AG09309 (cell line): Measurements from ENCODE around the gene FNDC3B.

Experiments
- DNase-seq: peaks from one replicate; pipeline ENCODE4 v3.0.0-alpha.2; 2010; ENCODE audit warnings: low read depth
- H3K4me3 ChIP-seq: 2 replicates; pipeline ENCODE4 v1.5.1; 2011; ENCODE audit warnings: mild to moderate bottlenecking, low read depth, low read length, moderate library complexity; ENCODE audit not compliant: control insufficient read depth
- TF ChIP-seq, protein P1 (sequence below): IDR thresholded peaks from 2 replicates; pipeline ENCODE4 v1.5.1; 2011; ENCODE audit warnings: mild to moderate bottlenecking, low read depth, low read length, inconsistent platforms; ENCODE audit not compliant: insufficient read depth, control insufficient read depth; ENCODE audit errors: missing control alignments

FNDC3B gene

GRCh38 chr3:172070802-172071201 lies 31.4 kb downstream of the FNDC3B start:
- no peak for DNase-seq
- H3K4me3 ChIP-seq: no peak overlapping the region
- TF ChIP-seq, protein P1, sequence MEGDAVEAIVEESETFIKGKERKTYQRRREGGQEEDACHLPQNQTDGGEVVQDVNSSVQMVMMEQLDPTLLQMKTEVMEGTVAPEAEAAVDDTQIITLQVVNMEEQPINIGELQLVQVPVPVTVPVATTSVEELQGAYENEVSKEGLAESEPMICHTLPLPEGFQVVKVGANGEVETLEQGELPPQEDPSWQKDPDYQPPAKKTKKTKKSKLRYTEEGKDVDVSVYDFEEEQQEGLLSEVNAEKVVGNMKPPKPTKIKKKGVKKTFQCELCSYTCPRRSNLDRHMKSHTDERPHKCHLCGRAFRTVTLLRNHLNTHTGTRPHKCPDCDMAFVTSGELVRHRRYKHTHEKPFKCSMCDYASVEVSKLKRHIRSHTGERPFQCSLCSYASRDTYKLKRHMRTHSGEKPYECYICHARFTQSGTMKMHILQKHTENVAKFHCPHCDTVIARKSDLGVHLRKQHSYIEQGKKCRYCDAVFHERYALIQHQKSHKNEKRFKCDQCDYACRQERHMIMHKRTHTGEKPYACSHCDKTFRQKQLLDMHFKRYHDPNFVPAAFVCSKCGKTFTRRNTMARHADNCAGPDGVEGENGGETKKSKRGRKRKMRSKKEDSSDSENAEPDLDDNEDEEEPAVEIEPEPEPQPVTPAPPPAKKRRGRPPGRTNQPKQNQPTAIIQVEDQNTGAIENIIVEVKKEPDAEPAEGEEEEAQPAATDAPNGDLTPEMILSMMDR: no peak

GRCh38 chr3:172071780-172072330 lies 32.5 kb downstream of the FNDC3B start:
- no peak for DNase-seq
- TF ChIP-seq, protein P1: no peak
- no peak overlapping the region for H3K4me3 ChIP-seq

- no peak overlapping the region for H3K4me3 ChIP-seq
- no peak for DNase-seq
- TF ChIP-seq, protein P1: no peak
These were observed 33.2 kb downstream of the FNDC3B start for GRCh38 chr3:172072543-172072942.

DNA sequence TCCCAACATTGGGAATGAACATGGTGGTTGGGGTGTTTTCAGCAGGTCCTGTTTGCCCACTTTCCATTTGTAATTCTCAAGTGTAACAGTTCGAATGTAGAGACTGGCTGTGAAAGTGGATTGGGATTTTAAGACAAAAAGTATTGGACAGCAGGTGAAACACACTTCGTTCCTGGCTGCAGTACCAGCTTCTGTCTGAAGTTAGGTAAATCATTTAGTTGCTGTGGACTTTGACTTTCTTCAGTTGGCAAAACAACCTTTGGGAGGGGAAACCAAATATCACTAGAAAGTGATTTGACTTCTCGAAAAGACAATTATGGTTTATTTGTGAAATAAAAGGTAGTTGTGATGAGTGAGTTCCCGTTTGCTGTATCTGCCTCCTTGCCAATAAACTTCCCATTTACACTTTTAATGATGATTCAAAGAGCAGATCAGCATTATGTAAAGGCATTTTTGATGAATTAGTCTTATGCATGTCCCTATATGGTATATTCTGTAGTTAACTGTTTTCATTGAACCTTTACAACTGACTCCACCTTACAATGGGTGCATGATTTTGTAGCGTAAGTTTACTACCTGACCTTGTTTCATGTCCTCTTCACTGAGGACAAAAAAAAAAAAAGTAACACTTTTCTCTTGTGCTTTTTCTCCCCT lies 34.0 kb downstream of the FNDC3B start:
- TF ChIP-seq, protein P1: no peak
- no peak for DNase-seq
- no peak overlapping the region for H3K4me3 ChIP-seq

GRCh38 chr3:172074032-172074431 lies 34.7 kb downstream of the FNDC3B start:
- H3K4me3 ChIP-seq: no peak overlapping the region
- no peak for DNase-seq
- TF ChIP-seq, protein P1: no peak

- no peak for DNase-seq
- TF ChIP-seq, protein P1: no peak
- H3K4me3 ChIP-seq: no peak overlapping the region
These were observed 35.2 kb downstream of the FNDC3B start for GRCh38 chr3:172074586-172074985.
